Activated naive CD4-positive, alpha-beta T cell treated with anti-CD3 and anti-CD28 coated beads, Interleukin-2, amount 10 ng/mL, durations not matched to agents 7 days and 5 days (primary cell): ENCODE measurements around the gene PCDHGA1.
"Not testable (repeated sequence)": the region's sequence is repeated elsewhere in the genome, so short reads cannot be mapped to it uniquely, and the experiment has no call there.

Experiments used
- CTCF ChIA-PET: fragments of 350-600 bp; sonication (Branson Sonifier 250); formaldehyde crosslinking; loops from one replicate; lab custom pipeline; 2021; ENCODE audit warnings: antibody characterized with exemption; lab: Charles Lee
- DNase-seq: peaks from one replicate; pipeline ENCODE4 v3.0.0-alpha.2; 2020
- H3K27ac Mint-ChIP-seq: one replicate; pipeline ENCODE4 v1.8.0; 2021; ENCODE audit warnings: mild to moderate bottlenecking, moderate library complexity, mixed read lengths
- H3K27me3 Mint-ChIP-seq: one replicate; pipeline ENCODE4 v1.8.0; 2021; ENCODE audit warnings: mild to moderate bottlenecking, mixed read lengths
- H3K36me3 Mint-ChIP-seq: one replicate; pipeline ENCODE4 v1.8.0; 2021; ENCODE audit warnings: mixed read lengths
- H3K4me1 Mint-ChIP-seq: one replicate; pipeline ENCODE4 v1.8.0; 2021; ENCODE audit warnings: mixed read lengths
- H3K4me3 Mint-ChIP-seq: one replicate; pipeline ENCODE4 v1.8.0; 2021; ENCODE audit warnings: mild to moderate bottlenecking, moderate library complexity, mixed read lengths
- H3K9me3 Mint-ChIP-seq: one replicate; pipeline ENCODE4 v1.8.0; 2021; ENCODE audit warnings: mixed read lengths

The PCDHGA1 gene

GRCh38 chr5:141356950-141357349 is 26.6 kb downstream of the PCDHGA1 start:
- Mint-ChIP-seq H3K9me3 (peaks cover 33% of the 10 kb centered on the region), H3K27me3 (peaks cover 52% of the 10 kb centered on the region), H3K27ac (no peak overlapping the region), H3K4me1 (no peaks in the 10 kb centered on the region), H3K4me3 (no peak overlapping the region), H3K36me3 (peaks cover 8% of the 10 kb centered on the region)
- CTCF ChIA-PET: no interaction called here
- DNase-seq: no peak

- Mint-ChIP-seq H3K36me3 (peaks cover 12% of the 10 kb centered on the region), H3K27ac (peak within 1 kb of the TSS; percentile 33), H3K4me1 (no peaks in the 10 kb centered on the region), H3K27me3 (peaks cover 63% of the 10 kb centered on the region), H3K4me3 (peak within 1 kb of the TSS; percentile 65), H3K9me3 (peaks cover 38% of the 10 kb centered on the region)
- CTCF ChIA-PET: interaction anchor here (0.7 to 1.1 kb wide), 5 partner anchors 10 to 204 kb away, joined by 3 to 6 read pairs (median 4); partner anchors contain the start of genes PCDHGA11, PCDHGA3 and PCDHGB3
- no peak for DNase-seq
These were observed 29.6 kb downstream of the PCDHGA1 start, which contains the start of gene PCDHGB2 for GRCh38 chr5:141359790-141360426. TSS of gene PCDHGB2 (plus strand) at chr5:141359994. CDS start at chr5:141360136, 142 bp downstream.

- H3K4me1 Mint-ChIP-seq: no peaks in the 10 kb centered on the region
- H3K4me3 Mint-ChIP-seq: peak overlapping the region; percentile 18
- CTCF ChIA-PET: interaction anchor here (0.7 to 1.1 kb wide), 2 partner anchors 9 to 152 kb away, joined by 3 to 6 read pairs; partner anchors contain the start of gene PCDHGB3
- peaks cover 63% of the 10 kb centered on the region for H3K27me3 Mint-ChIP-seq
- peaks cover 12% of the 10 kb centered on the region for H3K36me3 Mint-ChIP-seq
- H3K9me3 Mint-ChIP-seq: peaks cover 41% of the 10 kb centered on the region
- no peak for DNase-seq
- H3K27ac Mint-ChIP-seq: peak overlapping the region; percentile 42
These were observed 30.4 kb downstream of the PCDHGA1 start for GRCh38 chr5:141360685-141361084.

GRCh38 chr5:141362719-141363118 is 32.4 kb downstream of the PCDHGA1 start:
- no peak for DNase-seq
- Mint-ChIP-seq H3K27me3 (peaks cover 63% of the 10 kb centered on the region), H3K27ac (no peak overlapping the region), H3K9me3 (peaks cover 38% of the 10 kb centered on the region), H3K36me3 (peaks cover 12% of the 10 kb centered on the region), H3K4me1 (no peaks in the 10 kb centered on the region), H3K4me3 (no peak overlapping the region)
- CTCF ChIA-PET: interaction anchor here (1.5 kb wide), 1 partner anchor 44 kb away, joined by 4 read pairs; no protein-coding TSS in a partner anchor

- DNase-seq: no peak
- Mint-ChIP-seq H3K27me3 (peaks cover 67% of the 10 kb centered on the region), H3K27ac (peak within 1 kb of the TSS; percentile 24), H3K4me1 (no peaks in the 10 kb centered on the region), H3K9me3 (peaks cover 38% of the 10 kb centered on the region), H3K4me3 (no peak within 1 kb of the TSS), H3K36me3 (peaks cover 12% of the 10 kb centered on the region)
- CTCF ChIA-PET: interaction anchor here (0.7 to 1.5 kb wide), 4 partner anchors 16 to 57 kb away, joined by 3 to 4 read pairs (median 3); partner anchors contain the start of genes PCDHGA1 and PCDHGA11
These were observed 33.8 kb downstream of the PCDHGA1 start, which contains the start of gene PCDHGA5 for GRCh38 chr5:141363952-141364660. TSS of gene PCDHGA5 (plus strand) at chr5:141364162. CDS start at chr5:141364331, 169 bp downstream.

- CTCF ChIA-PET: no interaction called here
- no peak overlapping the region for H3K4me3 Mint-ChIP-seq
- H3K36me3 Mint-ChIP-seq: peaks cover 8% of the 10 kb centered on the region
- H3K9me3 Mint-ChIP-seq: peaks cover 34% of the 10 kb centered on the region
- peaks cover 2% of the 10 kb centered on the region for H3K4me1 Mint-ChIP-seq
- DNase-seq: no peak
- no peak overlapping the region for H3K27ac Mint-ChIP-seq
- peaks cover 72% of the 10 kb centered on the region for H3K27me3 Mint-ChIP-seq
These were observed 35.9 kb downstream of the PCDHGA1 start for GRCh38 chr5:141366016-141366896.

GRCh38 chr5:141369994-141370848 is 39.9 kb downstream of the PCDHGA1 start, which contains the start of gene PCDHGB3:
TSS of gene PCDHGB3 (plus strand) at chr5:141370242. CDS start at chr5:141370395, 153 bp downstream.
- peaks cover 4% of the 10 kb centered on the region for H3K4me1 Mint-ChIP-seq
- H3K27ac Mint-ChIP-seq: no peak within 1 kb of the TSS
- H3K27me3 Mint-ChIP-seq: peaks cover 74% of the 10 kb centered on the region
- peaks cover 31% of the 10 kb centered on the region for H3K9me3 Mint-ChIP-seq
- DNase-seq: peak; percentile 53
- peaks cover 4% of the 10 kb centered on the region for H3K36me3 Mint-ChIP-seq
- peak within 1 kb of the TSS; percentile 62 for H3K4me3 Mint-ChIP-seq
- CTCF ChIA-PET: interaction anchor here (0.7 to 2.0 kb wide), 27 partner anchors 10 to 549 kb away, joined by 3 to 12 read pairs (median 3); partner anchors contain the start of genes PCDHA5, PCDHGA12, PCDHGB4 and PCDHGB5

- no peak overlapping the region for H3K4me3 Mint-ChIP-seq
- peaks cover 4% of the 10 kb centered on the region for H3K36me3 Mint-ChIP-seq
- CTCF ChIA-PET: interaction anchor here (1.3 to 1.6 kb wide), 2 partner anchors 52 to 58 kb away, joined by 3 read pairs; partner anchors contain the start of genes PCDHGA12 and TAF7
- no peak for DNase-seq
- peaks cover 70% of the 10 kb centered on the region for H3K27me3 Mint-ChIP-seq
- peaks cover 27% of the 10 kb centered on the region for H3K9me3 Mint-ChIP-seq
- no peak overlapping the region for H3K27ac Mint-ChIP-seq
- peaks cover 4% of the 10 kb centered on the region for H3K4me1 Mint-ChIP-seq
These were observed 41.5 kb downstream of the PCDHGA1 start for GRCh38 chr5:141371572-141372475.

- Mint-ChIP-seq H3K4me3 (peak within 1 kb of the TSS; percentile 12), H3K9me3 (peaks cover 29% of the 10 kb centered on the region), H3K27me3 (peaks cover 67% of the 10 kb centered on the region), H3K36me3 (peaks cover 4% of the 10 kb centered on the region), H3K4me1 (peaks cover 4% of the 10 kb centered on the region), H3K27ac (no peak within 1 kb of the TSS)
- DNase-seq: no peak
- CTCF ChIA-PET: interaction anchor here (1.0 to 1.7 kb wide), 6 partner anchors 17 to 140 kb away, joined by 3 to 6 read pairs (median 4); partner anchors contain the start of gene PCDHGA10
These were observed 43.5 kb downstream of the PCDHGA1 start, which contains the start of gene PCDHGA6 for GRCh38 chr5:141373673-141374317. TSS of gene PCDHGA6 (plus strand) at chr5:141373891. CDS start at chr5:141374084, 193 bp downstream.

- no peak for DNase-seq
- peaks cover 29% of the 10 kb centered on the region for H3K9me3 Mint-ChIP-seq
- no peak overlapping the region for H3K4me3 Mint-ChIP-seq
- H3K27me3 Mint-ChIP-seq: peaks cover 61% of the 10 kb centered on the region
- CTCF ChIA-PET: interaction anchor here (1.0 to 1.6 kb wide), 4 partner anchors 22 to 139 kb away, joined by 3 to 6 read pairs (median 4); partner anchors contain the start of gene PCDHGA10
- peaks cover 4% of the 10 kb centered on the region for H3K36me3 Mint-ChIP-seq
- no peak overlapping the region for H3K27ac Mint-ChIP-seq
- peaks cover 4% of the 10 kb centered on the region for H3K4me1 Mint-ChIP-seq
These were observed 44.3 kb downstream of the PCDHGA1 start for GRCh38 chr5:141374627-141375026.

- DNase-seq, H3K27ac Mint-ChIP-seq, CTCF ChIA-PET, H3K36me3 Mint-ChIP-seq, H3K4me1 Mint-ChIP-seq, H3K4me3 Mint-ChIP-seq: not testable (repeated sequence)
- H3K27me3 Mint-ChIP-seq: peaks cover 56% of the 10 kb centered on the region
- peaks cover 29% of the 10 kb centered on the region for H3K9me3 Mint-ChIP-seq
These were observed 45.3 kb downstream of the PCDHGA1 start for GRCh38 chr5:141375444-141376155.
